ENCODE measurements around the gene ARRDC3.
"Not testable (repeated sequence)": the region's sequence is repeated elsewhere in the genome, so short reads cannot be mapped to it uniquely, and the experiment has no call there.

Gene ARRDC3

GRCh38 chr5:91385596-91385995, 2.5 kb upstream of the ARRDC3 start:
- not testable (repeated sequence) for DNase-seq (ENCODE audit: low read depth in 1 of 2, low spot score in 1 of 2)

DNA sequence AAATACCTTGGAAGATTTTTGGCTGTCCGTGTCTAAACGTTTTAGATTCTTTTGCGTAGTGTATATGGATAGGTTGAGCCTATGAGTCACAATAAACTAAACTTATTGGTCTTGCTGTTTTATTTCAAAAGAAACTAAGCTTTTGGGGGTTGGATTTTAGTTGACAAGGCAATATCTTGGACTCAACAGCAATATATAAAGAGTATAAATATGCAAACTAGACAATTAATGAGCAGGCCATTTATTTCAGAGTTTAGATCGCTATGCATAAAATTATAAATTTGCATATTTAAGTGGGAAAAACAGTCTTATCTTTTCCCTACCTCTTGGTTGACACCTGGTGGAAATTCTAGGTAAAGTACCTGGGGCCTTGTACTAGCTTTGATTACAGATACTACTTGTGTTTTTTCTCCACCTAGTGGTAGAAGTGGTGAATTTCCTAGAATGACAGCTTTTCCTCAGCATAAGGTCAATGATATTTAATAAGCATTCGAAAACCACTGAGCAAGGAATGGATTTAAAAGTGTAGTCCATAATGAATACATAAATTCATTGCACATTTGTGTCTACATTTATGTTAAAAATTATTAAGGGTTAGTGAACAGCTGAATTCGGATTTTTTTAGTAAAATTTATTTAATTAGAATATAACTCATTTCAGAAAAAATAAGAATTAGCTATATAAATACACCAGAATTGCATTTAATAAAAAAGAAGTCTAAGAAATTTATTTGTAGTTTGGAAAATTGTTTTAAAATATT, 1.7 kb upstream of the ARRDC3 start:
- DNase-seq (ENCODE audit: low read depth in 1 of 2, low spot score in 1 of 2): no peak

- DNase-seq (ENCODE audit: low read depth in 1 of 2, low spot score in 1 of 2): no peak
These were observed 811 bp upstream of the ARRDC3 start for GRCh38 chr5:91383956-91384300.

GRCh38 chr5:91382530-91383026, 539 bp downstream of the ARRDC3 start:
- no peak for DNase-seq (ENCODE audit: low read depth in 1 of 2, low spot score in 1 of 2)

- peak; percentile 28 to 42 for DNase-seq (ENCODE audit: low read depth in 1 of 2, low spot score in 1 of 2)
These were observed 1.2 kb downstream of the ARRDC3 start for GRCh38 chr5:91381774-91382359.

DNA sequence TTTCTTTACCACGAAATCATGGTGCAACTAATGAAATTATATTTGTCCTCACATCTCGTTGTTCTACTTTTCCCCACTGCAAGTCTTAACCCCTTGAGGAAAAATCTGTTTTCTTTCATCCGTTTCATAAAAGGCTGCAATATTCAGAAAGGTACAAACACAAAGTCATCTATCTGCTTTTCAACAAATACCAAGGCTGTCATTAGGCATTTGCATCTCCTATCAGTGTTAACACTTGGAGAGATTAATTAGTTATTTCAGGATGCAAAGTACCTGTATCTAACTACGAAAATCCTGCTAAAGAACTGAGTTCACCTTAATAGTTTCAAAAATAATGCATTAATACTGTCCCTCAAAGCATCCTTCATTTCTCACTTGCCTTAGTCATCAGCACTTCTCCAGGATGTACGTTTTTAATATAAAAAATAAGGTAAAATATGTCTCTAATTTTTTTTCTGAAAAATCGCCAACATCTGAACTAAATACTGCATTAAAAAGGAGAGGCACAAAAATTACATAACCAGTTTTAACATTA, 1.8 kb downstream of the ARRDC3 start:
- DNase-seq (ENCODE audit: low read depth in 1 of 2, low spot score in 1 of 2): no peak

DNA sequence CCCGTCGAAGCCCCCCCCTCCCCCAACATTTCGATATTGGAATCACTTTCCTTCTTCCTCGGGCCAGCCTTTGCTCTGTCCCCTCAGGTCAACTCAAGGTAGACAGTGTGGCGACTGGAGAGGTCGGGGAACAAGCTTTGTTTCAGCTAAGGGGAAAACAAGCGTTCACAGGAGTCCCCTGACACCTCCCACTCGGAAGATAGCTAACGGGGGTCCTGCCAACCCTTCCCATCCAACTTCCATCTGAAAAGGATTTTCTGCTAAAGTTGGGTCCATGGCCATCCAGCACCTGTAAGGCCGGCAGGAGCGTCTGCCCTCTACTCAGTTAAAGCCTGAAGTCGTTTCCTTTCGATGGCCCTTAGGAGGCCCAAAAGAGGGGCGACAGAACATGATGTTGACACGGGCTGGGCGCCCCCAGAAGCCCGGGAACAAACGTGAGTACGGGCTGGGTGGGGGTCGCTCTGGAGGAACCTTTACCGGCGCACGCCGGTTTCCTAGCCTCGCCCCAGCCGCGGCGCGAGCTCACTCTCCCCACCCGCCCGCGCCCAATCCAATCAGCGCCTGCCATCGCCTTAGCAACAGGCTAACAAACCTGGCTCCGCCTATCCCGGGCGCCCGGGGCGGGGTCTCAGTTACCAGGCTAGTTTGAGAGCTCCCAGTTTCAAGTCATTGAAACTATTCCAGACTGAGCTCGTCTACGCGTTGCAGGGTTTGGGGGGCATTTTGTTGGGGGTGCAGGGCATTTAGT, 2.5 kb downstream of the ARRDC3 start:
- peak; percentile 95 to 97 for DNase-seq (ENCODE audit: low read depth in 1 of 2, low spot score in 1 of 2)

GRCh38 chr5:91379914-91380490, 3.1 kb downstream of the ARRDC3 start:
- DNase-seq (ENCODE audit: low read depth in 1 of 2, low spot score in 1 of 2): peak; percentile 87 to 96

DNA sequence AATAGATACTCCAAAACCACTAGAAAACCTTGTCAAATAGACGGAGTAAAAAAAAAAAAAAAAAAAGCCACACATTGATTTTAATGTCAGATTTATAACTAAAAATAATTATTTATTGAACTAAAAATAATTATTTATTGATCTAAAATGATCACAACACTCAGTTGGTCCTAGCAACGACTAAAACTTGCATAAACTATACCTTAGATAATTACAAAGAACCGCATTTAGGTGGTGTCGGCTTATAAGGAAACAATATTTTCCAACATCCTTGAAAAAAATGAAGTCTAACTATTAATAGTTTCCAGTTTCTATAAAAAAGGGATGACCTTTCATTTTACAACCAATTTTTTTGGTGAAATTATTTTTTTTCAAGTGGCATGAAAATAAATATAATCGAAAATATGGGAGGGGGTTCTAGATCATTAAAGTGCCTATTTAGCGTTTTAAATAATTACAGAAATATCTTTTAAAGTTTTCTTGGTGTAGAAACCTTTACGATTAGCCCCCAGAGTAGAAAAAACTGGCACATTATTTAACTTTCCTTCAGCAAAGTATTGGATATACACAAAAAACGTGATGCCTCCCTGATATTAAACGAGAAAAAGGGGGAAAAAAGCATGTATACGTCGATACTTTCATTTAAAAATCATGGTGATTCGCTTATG, 3.7 kb downstream of the ARRDC3 start:
- no peak for DNase-seq (ENCODE audit: low read depth in 1 of 2, low spot score in 1 of 2)

DNA sequence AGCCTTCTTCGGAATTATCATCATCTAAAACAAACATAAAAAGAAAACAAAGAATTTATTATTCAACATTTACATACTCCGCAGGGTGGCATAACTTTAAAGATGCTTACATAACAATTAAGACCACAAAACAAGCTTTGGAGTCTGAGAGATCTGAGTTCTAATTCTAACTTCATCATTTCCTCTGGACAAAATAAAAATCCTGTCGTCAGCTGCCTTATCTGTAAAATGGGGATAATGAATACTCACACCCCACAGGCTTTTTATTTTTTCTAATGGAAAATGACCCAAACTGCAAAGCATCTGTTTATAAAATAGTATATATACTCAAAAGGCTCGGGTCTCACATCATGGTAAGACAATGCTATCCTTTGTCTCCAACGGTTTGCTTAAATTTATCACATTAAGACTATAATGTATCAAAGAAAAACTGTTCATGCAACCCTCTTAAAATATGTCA, 4.3 kb downstream of the ARRDC3 start:
- no peak for DNase-seq (ENCODE audit: low read depth in 1 of 2, low spot score in 1 of 2)

DNA sequence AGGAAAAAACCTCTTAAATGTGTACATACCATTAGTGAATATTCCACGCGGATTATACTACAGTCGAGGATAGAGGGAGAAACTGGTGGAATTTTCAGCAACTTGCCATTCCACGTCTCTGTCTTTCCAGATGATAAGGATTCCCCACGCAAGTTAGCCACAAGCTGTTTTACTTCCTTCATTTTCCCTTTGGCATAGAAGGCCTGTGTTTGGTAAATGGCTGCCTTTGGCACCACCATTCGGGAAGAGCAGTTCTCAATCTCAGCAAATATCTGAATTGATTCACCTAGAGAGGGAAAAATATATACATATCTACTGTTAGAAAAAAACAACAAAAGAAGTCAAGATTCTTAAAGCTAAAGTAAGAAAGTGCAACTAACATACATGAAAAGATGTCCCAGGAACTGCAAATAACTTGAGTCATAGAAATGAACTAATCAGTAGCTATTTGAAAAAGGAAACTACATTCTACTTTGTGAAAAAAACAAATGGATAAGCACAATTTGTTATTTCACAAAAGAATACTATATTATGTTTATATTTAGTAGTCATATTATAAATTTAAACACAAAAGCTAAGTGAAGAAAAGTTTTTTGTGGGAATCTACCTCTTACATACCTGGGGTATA, 8.1 kb downstream of the ARRDC3 start:
- no peak for DNase-seq (ENCODE audit: low read depth in 1 of 2, low spot score in 1 of 2)

DNA sequence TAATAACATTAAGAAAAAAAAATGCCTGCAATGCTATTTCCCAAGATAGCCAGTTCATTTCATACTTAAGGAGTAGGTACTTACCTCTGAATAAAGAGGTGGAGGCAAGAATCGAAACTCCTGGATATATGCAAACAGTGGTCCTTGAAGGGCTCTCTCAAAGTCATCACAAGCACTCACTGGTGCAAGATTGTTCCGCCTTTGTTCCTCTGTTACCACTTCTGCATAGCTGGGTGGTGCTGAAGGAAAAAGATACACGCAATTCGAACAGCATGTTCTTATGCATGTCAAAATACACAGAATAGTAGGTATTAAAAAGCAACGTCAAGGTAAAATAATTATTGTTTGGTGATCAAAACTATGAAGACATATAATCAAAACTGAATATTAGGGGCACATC, 9.5 kb downstream of the ARRDC3 start:
- no peak for DNase-seq (ENCODE audit: low read depth in 1 of 2, low spot score in 1 of 2)

DNA sequence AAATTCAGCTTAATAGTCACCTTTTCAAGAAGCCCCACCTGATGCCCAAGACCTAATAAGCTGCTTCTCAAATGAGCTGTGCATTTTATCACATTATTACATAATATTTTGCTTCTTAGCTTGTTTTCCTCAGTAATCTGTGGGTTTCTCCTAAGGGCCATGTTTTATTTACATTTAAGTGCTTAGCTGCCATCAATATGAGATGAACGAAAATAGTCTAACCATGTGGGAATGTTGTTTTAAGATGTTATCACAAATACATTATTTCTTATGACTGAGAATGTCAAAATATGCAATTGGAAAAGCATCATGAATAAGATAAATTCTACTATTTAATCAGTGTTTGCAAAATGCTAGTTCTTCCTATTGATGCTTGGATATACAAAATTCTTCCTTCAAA, 10.1 kb downstream of the ARRDC3 start:
- DNase-seq (ENCODE audit: low read depth in 1 of 2, low spot score in 1 of 2): no peak

- DNase-seq (ENCODE audit: low read depth in 1 of 2, low spot score in 1 of 2): no peak
These were observed 13.6 kb downstream of the ARRDC3 start for GRCh38 chr5:91369480-91369879.

DNA sequence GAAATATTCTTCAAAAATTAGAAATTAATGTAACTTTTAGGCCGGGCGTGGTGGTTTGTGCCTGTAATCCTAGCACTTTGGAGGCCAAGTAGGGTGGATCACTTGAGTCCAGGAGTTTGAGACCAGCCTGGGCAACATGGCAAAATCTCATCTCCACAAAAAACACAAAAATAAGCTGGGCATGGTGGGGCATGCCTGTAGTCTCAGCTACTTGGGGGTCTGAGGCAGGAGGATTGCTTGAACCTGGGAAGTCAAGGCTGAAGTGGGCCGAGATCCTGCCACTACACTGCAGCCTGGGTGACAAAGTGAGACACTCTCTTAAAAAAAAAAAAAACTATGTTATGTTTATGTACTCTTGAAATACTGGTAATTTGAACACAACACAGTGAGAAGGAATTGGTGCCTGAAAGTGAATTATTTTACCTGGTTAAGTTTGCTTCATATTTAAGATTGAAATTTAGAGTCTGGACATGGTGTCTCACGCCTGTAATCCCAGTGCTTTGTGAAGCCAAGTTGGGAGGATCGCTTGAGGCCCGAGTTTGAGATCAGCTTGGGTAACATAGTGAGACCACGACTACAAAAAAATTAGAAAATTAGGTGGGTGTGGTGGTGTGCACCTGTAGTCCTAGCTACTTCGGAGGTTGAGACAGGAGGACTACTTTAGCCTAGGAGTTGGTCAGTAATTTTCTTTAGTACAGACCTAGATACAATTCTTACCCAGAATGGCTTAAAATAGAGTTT, 15.0 kb downstream of the ARRDC3 start:
- no peak for DNase-seq (ENCODE audit: low read depth in 1 of 2, low spot score in 1 of 2)

- no peak for DNase-seq (ENCODE audit: low read depth in 1 of 2, low spot score in 1 of 2)
These were observed 15.8 kb downstream of the ARRDC3 start for GRCh38 chr5:91367344-91367743.

- DNase-seq (ENCODE audit: low read depth in 1 of 2, low spot score in 1 of 2): no peak
These were observed 16.6 kb downstream of the ARRDC3 start for GRCh38 chr5:91366551-91366950.

DNA sequence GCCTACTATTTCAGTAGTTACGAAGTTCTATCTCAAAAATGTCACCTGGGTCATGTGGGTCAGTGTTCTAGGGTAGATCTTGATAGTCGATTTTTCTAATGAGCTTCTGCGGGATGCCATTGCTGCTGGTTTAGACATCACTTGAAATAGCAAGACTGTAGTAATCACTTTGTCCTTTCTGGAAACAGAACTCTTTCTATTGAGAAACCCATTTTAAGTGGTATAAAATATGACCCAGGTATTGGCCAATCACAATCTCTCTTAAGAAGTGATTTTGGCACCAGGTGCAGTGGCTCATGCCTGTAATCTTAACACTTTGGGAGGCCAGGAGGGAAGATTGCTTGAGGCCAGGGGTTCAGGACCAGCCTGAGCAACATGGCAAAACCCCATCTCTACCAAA, 17.6 kb downstream of the ARRDC3 start:
- no peak for DNase-seq (ENCODE audit: low read depth in 1 of 2, low spot score in 1 of 2)

GRCh38 chr5:91362935-91363334, 20.2 kb downstream of the ARRDC3 start:
- no peak for DNase-seq (ENCODE audit: low read depth in 1 of 2, low spot score in 1 of 2)

GRCh38 chr5:91361790-91362189, 21.3 kb downstream of the ARRDC3 start:
- no peak for DNase-seq (ENCODE audit: low read depth in 1 of 2, low spot score in 1 of 2)

All from stimulated activated CD4-positive, alpha-beta T cell treated with anti-CD3 and anti-CD28 coated beads, Interleukin-15, amount 100 ng/mL, for 1 hour (primary cell).